Transverse colon (tissue), 4 donors: ENCODE data around the gene RAB38. TPM values are rescaled to one million over a fixed set of nuclear protein-coding genes. Genes with fewer than 3 reads are reported as not detected.

Experiments
- DNase-seq: peaks from one replicate; pipeline ENCODE4 v3.0.0-alpha.2; 2019
- H3K27ac ChIP-seq, 4 donors: fragments of 200-600 bp; sonication (generic); 2 replicates each; pipeline ENCODE4 v1.5.1; 2016 to 2018; ENCODE audit warnings: inconsistent platforms in 4 of 4
- H3K27me3 ChIP-seq: fragments of 200-600 bp; sonication (generic); 2 replicates; pipeline ENCODE4 v1.5.1; 2017; ENCODE audit warnings: inconsistent platforms
- H3K36me3 ChIP-seq, 4 donors: fragments of 200-600 bp; sonication (generic); 2 replicates each; pipeline ENCODE4 v1.5.1; 2017 to 2019; ENCODE audit warnings: inconsistent platforms in 4 of 4
- H3K4me1 ChIP-seq, 4 donors: fragments of 200-600 bp; sonication (generic); 2 replicates each; pipeline ENCODE4 v1.5.1; 2017 to 2020; ENCODE audit warnings: inconsistent platforms in 4 of 4
- H3K4me3 ChIP-seq, 4 donors: fragments of 200-600 bp; sonication (generic); 1 replicate in 1 of 4; 2 replicates in 3 of 4; pipeline versions ENCODE4 v1.5.1 to v1.6.1; 2017 to 2019; ENCODE audit warnings: inconsistent platforms in 4 of 4
- H3K9me3 ChIP-seq, 2 donors: fragments of 200-600 bp; sonication (generic); 2 replicates each; pipeline ENCODE4 v1.5.1; 2017 to 2019; ENCODE audit warnings: inconsistent platforms in 2 of 2
- CTCF ChIP-seq, 5 experiments: fragments of 200-600 bp in 3 of 5; fragments of 450-650 bp in 2 of 5; sonication (generic) in 3 of 5; IDR thresholded peaks; 1 replicate in 2 of 5; 2 replicates in 3 of 5; pipeline ENCODE4 v1.5.1; 2016 to 2017; ENCODE audit warnings: antibody characterized with exemption in 5 of 5, inconsistent platforms in 3 of 5, mild to moderate bottlenecking in 2 of 5, moderate library complexity in 1 of 5
- EP300 ChIP-seq: sonication (generic); formaldehyde crosslinking; IDR thresholded peaks from one replicate; pipeline ENCODE4 v1.6.1; 2017; ENCODE audit warnings: antibody characterized with exemption, low read depth
- POLR2A ChIP-seq: fragments of 450-650 bp; IDR thresholded peaks from one replicate; pipeline ENCODE4 v1.6.1; 2016; ENCODE audit warnings: antibody characterized with exemption, mild to moderate bottlenecking, moderate library complexity
- POLR2AphosphoS5 ChIP-seq, 3 donors: sonication (generic); formaldehyde crosslinking; IDR thresholded peaks; one replicate each; pipeline ENCODE4 v1.6.1; 2016; ENCODE audit warnings: antibody characterized with exemption in 3 of 3
- WGBS, 2 donors: methylation state at CpG; one replicate each; pipeline ENCODE4 v1.1.5; 2018; ENCODE audit warnings: low coverage in 1 of 2; 5-methylcytosine and 5-hydroxymethylcytosine counted together
- in situ Hi-C, 4 donors: fragments of 200-750 bp; cut with MboI; loops; one replicate each; pipeline versions ENCODE4 v1.15.0 to v1.15.1; 2017; ENCODE audit warnings: low sequenced_read_pairs in 3 of 4, low pct_ligation_motif_present in 1 of 4, low pct_unique_long_range_greater_than_20kb in 1 of 4
- intact Hi-C: fragments of 100-400 bp; cut with DNase I; formaldehyde crosslinking; loops from one replicate; pipeline ENCODE4 v1.15.1; 2023; ENCODE audit warnings: low total_unique reads
- total RNA-seq, 4 donors: library from RNA; depleted of rRNA; stranded (reverse); fragments of >200 nt; gene quantifications; one replicate each; pipeline ENCODE4 v1.1.0, GENCODE V29; 2016

Gene RAB38
- total RNA-seq, 4 donors from 2014 or later, result 0.80 to 3.7 (median 1.6) TPM; not detected in 1

DNA sequence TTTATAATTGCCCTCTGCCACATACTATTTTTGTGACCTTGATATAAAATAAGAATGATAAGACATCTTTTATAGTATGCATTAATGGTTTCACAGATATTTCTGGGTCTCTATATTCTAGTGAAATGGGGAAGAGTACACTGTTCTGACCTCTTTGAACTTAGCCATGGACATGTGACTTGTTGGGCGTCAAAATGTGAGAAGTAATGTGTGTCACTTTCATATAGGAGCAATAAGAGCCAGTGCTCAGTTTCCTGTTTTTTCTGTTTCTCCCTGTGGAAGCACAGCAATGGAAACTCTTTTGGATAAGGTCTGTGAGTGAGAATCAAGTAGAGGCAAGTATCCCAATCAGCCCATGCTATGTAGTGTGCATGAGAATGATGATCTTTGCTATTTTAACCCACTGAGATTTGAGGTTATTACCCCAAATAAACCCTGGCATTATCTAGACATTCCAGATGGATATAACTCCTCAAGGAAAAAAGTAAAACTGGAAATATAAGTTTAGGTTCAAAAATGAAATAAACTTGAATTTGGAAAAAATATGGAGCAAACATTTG is 60.7 kb downstream of the RAB38 start:
- WGBS, 2 donors, result 82 to 92% methylated on average over 1 of the region's 1 CpG
- Histone ChIP-seq H3K27me3 (no peaks in the 10 kb centered on the region), H3K4me3 (no peak overlapping the region), H3K4me1 (no peaks in the 10 kb centered on the region), H3K27ac (no peak overlapping the region), H3K9me3 (no peaks in the 10 kb centered on the region), H3K36me3 (no peaks in the 10 kb centered on the region)
- in situ Hi-C loops, result no loop called here
- TF ChIP-seq EP300 (no peak), CTCF (IDR thresholded peaks at IDR 0.05) (no peak), POLR2AphosphoS5 (IDR thresholded peaks at IDR 0.05) (no peak), POLR2A (no peak)
- no peak for DNase-seq
- intact Hi-C loops, result no loop called here

- Histone ChIP-seq H3K4me3 (no peak overlapping the region), H3K27ac (no peak overlapping the region), H3K4me1 (peaks cover 0 to 18% (median 10%) of the 10 kb centered on the region in 4 donors), H3K27me3 (no peaks in the 10 kb centered on the region), H3K36me3 (no peaks in the 10 kb centered on the region), H3K9me3 (no peaks in the 10 kb centered on the region)
- DNase-seq, result no peak
- intact Hi-C loops, result no loop called here
- TF ChIP-seq CTCF (IDR thresholded peaks at IDR 0.05), result no peak
- no peak for TF ChIP-seq EP300
- TF ChIP-seq POLR2A, result no peak
- TF ChIP-seq POLR2AphosphoS5 (IDR thresholded peaks at IDR 0.05), result no peak
- 80 to 82% methylated on average over 5 of the region's 5 CpGs for WGBS, 2 donors
- in situ Hi-C loops, result loop anchor here in 1 of 4 donors (10.0 kb wide), 1 partner anchor 428 kb away; no protein-coding TSS in a partner anchor
Measured at GRCh38 chr11:88106666-88107065, 68.6 kb downstream of the RAB38 start.

DNA sequence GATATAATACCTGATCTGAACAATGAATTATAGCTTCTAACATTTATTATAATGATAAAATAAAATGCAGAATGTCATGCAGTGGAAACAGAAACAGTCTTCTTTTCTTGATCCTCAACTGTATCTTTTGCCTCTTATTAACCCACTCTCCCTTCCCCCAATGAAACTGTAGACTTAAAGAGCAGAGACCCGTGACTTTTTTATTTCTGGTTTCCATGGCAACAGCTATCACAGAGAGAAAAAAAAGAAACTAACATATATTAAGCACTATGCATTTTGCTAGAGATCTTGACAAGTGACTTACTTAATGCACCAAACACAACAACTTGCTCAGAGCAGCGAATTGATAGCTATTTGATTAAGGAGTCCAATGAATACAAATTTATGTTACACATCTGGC is 69.3 kb downstream of the RAB38 start:
- intact Hi-C loops (no loop called here), in situ Hi-C loops (loop anchor here in 1 of 4 donors (10.0 kb wide), 1 partner anchor 429 kb away; no protein-coding TSS in a partner anchor)
- Histone ChIP-seq H3K4me3 (no peak overlapping the region), H3K9me3 (no peaks in the 10 kb centered on the region), H3K36me3 (no peaks in the 10 kb centered on the region), H3K4me1 (peaks cover 0 to 18% (median 10%) of the 10 kb centered on the region in 4 donors), H3K27ac (no peak overlapping the region), H3K27me3 (no peaks in the 10 kb centered on the region)
- no peak for DNase-seq
- no peak for TF ChIP-seq POLR2A
- no peak for TF ChIP-seq EP300
- TF ChIP-seq POLR2AphosphoS5 (IDR thresholded peaks at IDR 0.05), result no peak
- TF ChIP-seq CTCF (IDR thresholded peaks at IDR 0.05), result no peak
- WGBS, 2 donors, result 55 to 64% methylated on average over 2 of the region's 2 CpGs

GRCh38 chr11:88105526-88105925 is 69.7 kb downstream of the RAB38 start:
- TF ChIP-seq EP300, result no peak
- no peak for TF ChIP-seq POLR2A
- no peak for TF ChIP-seq POLR2AphosphoS5 (IDR thresholded peaks at IDR 0.05)
- TF ChIP-seq CTCF (IDR thresholded peaks at IDR 0.05), result no peak
- Histone ChIP-seq H3K4me3 (no peak overlapping the region), H3K27me3 (no peaks in the 10 kb centered on the region), H3K36me3 (no peaks in the 10 kb centered on the region), H3K4me1 (peaks cover 0 to 18% (median 10%) of the 10 kb centered on the region in 4 donors), H3K9me3 (no peaks in the 10 kb centered on the region), H3K27ac (no peak overlapping the region)
- DNase-seq, result no peak
- in situ Hi-C loops (loop anchor here in 1 of 4 donors (10.0 kb wide), 1 partner anchor 429 kb away; no protein-coding TSS in a partner anchor), intact Hi-C loops (no loop called here)
- WGBS, 2 donors, result 0 to 25% methylated on average over 1 of the region's 1 CpG
